Measurements from ENCODE around the gene ALK. TPM values are rescaled to one million over a fixed set of nuclear protein-coding genes. Genes with fewer than 3 reads are reported as not detected.

ALK gene
- total RNA-seq, 2 experiments from 2014 or later: not detected

- peak; percentile 90 for DNase-seq
- CTCF ChIA-PET: interaction anchor here (0.5 to 2.0 kb wide), 10 partner anchors 8 to 721 kb away, joined by 3 to 15 read pairs (median 3); no protein-coding TSS in a partner anchor
- no peaks in the 10 kb centered on the region for H3K36me3 Mint-ChIP-seq
Measured at GRCh38 chr2:29314816-29315571, 606.4 kb downstream of the ALK start.

GRCh38 chr2:29311458-29311857, 609.9 kb downstream of the ALK start:
- peaks cover 35% of the 10 kb centered on the region for H3K4me1 Mint-ChIP-seq
- H3K9me3 Mint-ChIP-seq (ENCODE audit: low read depth): no peaks in the 10 kb centered on the region
- DNase-seq (no peak), ATAC-seq (no peak)
- no peak overlapping the region for H3K4me3 Mint-ChIP-seq
- CTCF ChIA-PET: interaction anchor here (1.0 to 5.5 kb wide), 3 partner anchors 14 to 31 kb away, joined by 3 to 44 read pairs (median 3); no protein-coding TSS in a partner anchor
- H3K27me3 Mint-ChIP-seq: peaks cover 37% of the 10 kb centered on the region
- no peak overlapping the region for H3K27ac Mint-ChIP-seq
- no peaks in the 10 kb centered on the region for H3K36me3 Mint-ChIP-seq

More at GRCh38 chr2:29314816-29315571, 606.4 kb downstream of the ALK start:
- Mint-ChIP-seq H3K9me3 (ENCODE audit: low read depth) (no peaks in the 10 kb centered on the region), H3K4me3 (peak overlapping the region; percentile 71), H3K27ac (peak overlapping the region; percentile 92), H3K4me1 (peaks cover 51% of the 10 kb centered on the region), H3K27me3 (peaks cover 33% of the 10 kb centered on the region)
- peak; percentile 89 for ATAC-seq

GRCh38 chr2:29310650-29311348, 610.6 kb downstream of the ALK start:
- Mint-ChIP-seq H3K27me3 (peaks cover 36% of the 10 kb centered on the region), H3K36me3 (no peaks in the 10 kb centered on the region), H3K4me3 (no peak overlapping the region), H3K9me3 (ENCODE audit: low read depth) (no peaks in the 10 kb centered on the region), H3K27ac (no peak overlapping the region), H3K4me1 (peaks cover 31% of the 10 kb centered on the region)
- no peak for DNase-seq
- no peak for ATAC-seq
- CTCF ChIA-PET: interaction anchor here (1.0 to 5.5 kb wide), 7 partner anchors 15 to 532 kb away, joined by 3 to 44 read pairs (median 4); no protein-coding TSS in a partner anchor

GRCh38 chr2:29309090-29310029, 612.0 kb downstream of the ALK start:
- CTCF ChIA-PET: interaction anchor here (0.7 to 5.5 kb wide), 23 partner anchors 9 to 534 kb away, joined by 3 to 44 read pairs (median 4); no protein-coding TSS in a partner anchor
- ATAC-seq (peak; percentile 89), DNase-seq (peak; percentile 71)
- Mint-ChIP-seq H3K27me3 (peaks cover 36% of the 10 kb centered on the region), H3K4me3 (no peak overlapping the region), H3K27ac (no peak overlapping the region), H3K4me1 (peaks cover 18% of the 10 kb centered on the region), H3K9me3 (ENCODE audit: low read depth) (no peaks in the 10 kb centered on the region), H3K36me3 (no peaks in the 10 kb centered on the region)

- Mint-ChIP-seq H3K9me3 (ENCODE audit: low read depth) (no peaks in the 10 kb centered on the region), H3K27ac (no peak overlapping the region), H3K36me3 (no peaks in the 10 kb centered on the region), H3K4me1 (peaks cover 8% of the 10 kb centered on the region), H3K4me3 (no peak overlapping the region), H3K27me3 (peaks cover 36% of the 10 kb centered on the region)
- no peak for ATAC-seq
- DNase-seq: no peak
- CTCF ChIA-PET: interaction anchor here (0.7 to 5.5 kb wide), 19 partner anchors 9 to 245 kb away, joined by 3 to 44 read pairs (median 6); no protein-coding TSS in a partner anchor
Measured at GRCh38 chr2:29308366-29308765, 613.0 kb downstream of the ALK start.

DNA sequence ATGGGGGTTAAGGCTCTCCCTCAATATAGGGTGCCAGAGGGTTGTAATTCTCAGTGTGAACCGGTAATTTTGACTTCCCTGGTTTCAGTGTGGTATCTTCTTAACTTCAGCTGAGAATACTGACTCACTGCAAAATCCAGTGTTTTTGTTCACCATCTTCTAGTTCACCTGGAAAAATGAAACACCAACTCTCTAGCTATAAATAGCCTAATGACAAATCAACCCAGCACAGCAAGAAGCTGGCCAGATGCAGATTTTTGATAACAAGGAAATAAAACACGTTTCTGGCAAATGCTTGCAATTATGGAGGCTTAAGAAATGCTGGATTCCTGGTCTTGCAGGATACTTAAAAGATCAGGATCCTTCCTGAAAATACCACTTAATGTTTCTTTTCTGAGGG, 613.9 kb downstream of the ALK start:
- ATAC-seq (no peak), DNase-seq (no peak)
- peaks cover 44% of the 10 kb centered on the region for H3K27me3 Mint-ChIP-seq
- no peaks in the 10 kb centered on the region for H3K9me3 Mint-ChIP-seq (ENCODE audit: low read depth)
- H3K36me3 Mint-ChIP-seq: no peaks in the 10 kb centered on the region
- no peak overlapping the region for H3K27ac Mint-ChIP-seq
- CTCF ChIA-PET: interaction anchor here (1.5 to 5.5 kb wide), 6 partner anchors 11 to 180 kb away, joined by 4 to 44 read pairs (median 18); no protein-coding TSS in a partner anchor
- no peak overlapping the region for H3K4me3 Mint-ChIP-seq
- H3K4me1 Mint-ChIP-seq: peaks cover 5% of the 10 kb centered on the region

GRCh38 chr2:29305762-29306161, 615.6 kb downstream of the ALK start:
- H3K9me3 Mint-ChIP-seq (ENCODE audit: low read depth): no peaks in the 10 kb centered on the region
- H3K4me1 Mint-ChIP-seq: peaks cover 3% of the 10 kb centered on the region
- ATAC-seq (no peak), DNase-seq (no peak)
- no peak overlapping the region for H3K4me3 Mint-ChIP-seq
- CTCF ChIA-PET: no interaction called here
- peaks cover 42% of the 10 kb centered on the region for H3K27me3 Mint-ChIP-seq
- no peak overlapping the region for H3K27ac Mint-ChIP-seq
- H3K36me3 Mint-ChIP-seq: no peaks in the 10 kb centered on the region

GRCh38 chr2:29304399-29305060, 616.9 kb downstream of the ALK start:
- Mint-ChIP-seq H3K36me3 (no peaks in the 10 kb centered on the region), H3K4me1 (peaks cover 3% of the 10 kb centered on the region)

DNA sequence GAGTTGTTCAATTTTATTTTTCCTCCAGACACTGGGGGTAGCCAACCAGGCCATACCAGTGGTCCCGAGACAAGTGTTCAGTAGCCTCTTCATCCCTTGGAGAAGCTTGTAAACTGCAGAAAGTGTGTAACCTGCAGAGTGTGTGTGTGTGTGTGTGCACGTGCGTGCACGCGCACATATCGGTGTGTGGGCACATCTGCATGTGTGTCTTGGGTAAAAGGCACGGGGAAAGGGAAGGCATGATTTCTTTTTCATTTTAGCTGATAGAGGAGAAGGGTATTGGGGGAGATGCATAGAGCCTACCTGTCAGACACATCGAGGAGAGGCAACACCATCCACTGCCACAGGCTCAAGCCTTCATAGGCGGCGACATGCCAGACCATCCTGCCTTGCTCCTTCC, 624.8 kb downstream of the ALK start:
- no peak overlapping the region for H3K27ac Mint-ChIP-seq
- no peak for ATAC-seq
- no peak overlapping the region for H3K4me3 Mint-ChIP-seq
- no peak for DNase-seq
- peaks cover 51% of the 10 kb centered on the region for H3K27me3 Mint-ChIP-seq
- H3K4me1 Mint-ChIP-seq: no peaks in the 10 kb centered on the region
- CTCF ChIA-PET: no interaction called here
- H3K9me3 Mint-ChIP-seq (ENCODE audit: low read depth): no peaks in the 10 kb centered on the region
- no peaks in the 10 kb centered on the region for H3K36me3 Mint-ChIP-seq

More at GRCh38 chr2:29304399-29305060, 616.9 kb downstream of the ALK start:
- DNase-seq (no peak), ATAC-seq (no peak)
- CTCF ChIA-PET: interaction anchor here (0.8 to 1.0 kb wide), 2 partner anchors 9 to 11 kb away, joined by 3 to 4 read pairs; no protein-coding TSS in a partner anchor
- H3K9me3 Mint-ChIP-seq (ENCODE audit: low read depth): no peaks in the 10 kb centered on the region
- H3K27ac Mint-ChIP-seq: no peak overlapping the region
- no peak overlapping the region for H3K4me3 Mint-ChIP-seq
- peaks cover 47% of the 10 kb centered on the region for H3K27me3 Mint-ChIP-seq

DNA sequence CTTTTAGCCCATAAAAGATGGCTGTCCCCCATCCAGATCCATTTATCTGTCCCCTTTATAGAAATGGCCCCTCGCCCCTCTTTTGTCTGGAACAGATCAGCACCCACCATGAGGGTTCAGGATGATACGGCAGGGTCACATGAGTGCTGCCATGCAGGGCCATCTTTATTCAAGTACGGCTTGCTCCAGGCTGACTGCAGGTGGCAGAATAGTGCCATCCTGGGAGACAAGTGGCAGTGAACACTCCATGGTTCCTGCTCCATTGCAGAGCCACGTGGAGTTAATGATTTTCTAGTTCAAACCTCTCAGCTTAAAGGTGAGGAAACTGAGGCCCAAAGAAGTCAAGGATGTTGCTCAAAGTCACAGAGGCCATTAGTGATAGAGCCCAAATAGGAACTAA, 625.5 kb downstream of the ALK start:
- no peaks in the 10 kb centered on the region for H3K36me3 Mint-ChIP-seq
- no peaks in the 10 kb centered on the region for H3K9me3 Mint-ChIP-seq (ENCODE audit: low read depth)
- DNase-seq (peak; percentile 48), ATAC-seq (no peak)
- peaks cover 48% of the 10 kb centered on the region for H3K27me3 Mint-ChIP-seq
- H3K4me3 Mint-ChIP-seq: no peak overlapping the region
- H3K27ac Mint-ChIP-seq: no peak overlapping the region
- CTCF ChIA-PET: interaction anchor here (2.0 kb wide), 1 partner anchor 627 kb away, joined by 4 read pairs; no protein-coding TSS in a partner anchor
- H3K4me1 Mint-ChIP-seq: no peaks in the 10 kb centered on the region

GRCh38 chr2:29293830-29294438, 627.5 kb downstream of the ALK start:
- peak; percentile 48 for DNase-seq
- no peak overlapping the region for H3K4me3 Mint-ChIP-seq
- peak; percentile 39 for ATAC-seq
- no peak overlapping the region for H3K27ac Mint-ChIP-seq
- H3K36me3 Mint-ChIP-seq: no peaks in the 10 kb centered on the region
- CTCF ChIA-PET: interaction anchor here (0.9 to 2.2 kb wide), 3 partner anchors 15 to 629 kb away, joined by 3 to 12 read pairs (median 4); no protein-coding TSS in a partner anchor
- H3K9me3 Mint-ChIP-seq (ENCODE audit: low read depth): no peaks in the 10 kb centered on the region
- peaks cover 40% of the 10 kb centered on the region for H3K27me3 Mint-ChIP-seq
- H3K4me1 Mint-ChIP-seq: no peaks in the 10 kb centered on the region

Data from activated CD8-positive, alpha-beta memory T cell treated with anti-CD3 and anti-CD28 coated beads, Interleukin-2, amount 10 ng/mL, durations not matched to agents 7 days and 5 days (primary cell).